HepG2 (cell line): Measurements from ENCODE around the gene MZF1. TPM values are rescaled to one million over a fixed set of nuclear protein-coding genes. Genes with fewer than 3 reads are reported as not detected.

ENCODE experiments used
- AGO1 ChIP-seq: fragments of 200-400 bp; formaldehyde crosslinking; IDR thresholded peaks from 2 replicates; pipeline ENCODE4 v1.6.1; 2017; ENCODE audit warnings: mild to moderate bottlenecking, low read depth, low read length, moderate library complexity; ENCODE audit not compliant: poor library complexity, severe bottlenecking
- ARNT ChIP-seq: fragments of 450-650 bp; IDR thresholded peaks from 2 replicates; pipeline ENCODE4 v1.6.1; 2017
- ATF1 ChIP-seq: IDR thresholded peaks from 2 replicates; pipeline ENCODE4 v1.6.1; 2016; ENCODE audit warnings: mild to moderate bottlenecking, control low read depth
- FOSL1 ChIP-seq: sonication (generic); formaldehyde crosslinking; IDR thresholded peaks from 2 replicates; pipeline ENCODE4 v1.9.0; 2021; ENCODE audit warnings: missing genetic modification reagents, borderline replicate concordance
- HNRNPK ChIP-seq: fragments of 200-400 bp; formaldehyde crosslinking; IDR thresholded peaks from 2 replicates; pipeline ENCODE4 v1.6.1; 2018; ENCODE audit warnings: low read length, low read depth, moderate library complexity, mild to moderate bottlenecking; ENCODE audit not compliant: poor library complexity, severe bottlenecking
- MATR3 ChIP-seq: sonication (generic); formaldehyde crosslinking; IDR thresholded peaks from 2 replicates; pipeline ENCODE4 v1.4.0; 2020; ENCODE audit warnings: missing genetic modification reagents
- MAZ ChIP-seq, 2 experiments: sonication (generic) in 1 of 2; formaldehyde crosslinking in 1 of 2; IDR thresholded peaks; 2 replicates each; pipeline versions ENCODE4 v1.5.0 to v1.6.1; 2012 to 2020; ENCODE audit warnings: low read depth in 2 of 2, mild to moderate bottlenecking in 2 of 2, borderline replicate concordance in 1 of 2, improper control_type of control experiment in 1 of 2, low read length in 1 of 2, missing genetic modification reagents in 1 of 2, moderate library complexity in 1 of 2
- MED13 ChIP-seq: sonication (generic); formaldehyde crosslinking; IDR thresholded peaks from 2 replicates; pipeline ENCODE4 v1.5.0; 2020; ENCODE audit warnings: missing genetic modification reagents
- NFE2L2 ChIP-seq: fragments of 150-350 bp; IDR thresholded peaks from 2 replicates; pipeline ENCODE4 v1.6.1; 2014; ENCODE audit warnings: low read length
- NR3C1 ChIP-seq: sonication (generic); formaldehyde crosslinking; IDR thresholded peaks from 2 replicates; pipeline ENCODE4 v1.4.0; 2020; ENCODE audit warnings: missing genetic modification reagents
- PCBP1 ChIP-seq: fragments of 200-400 bp; formaldehyde crosslinking; IDR thresholded peaks from 2 replicates; pipeline ENCODE4 v1.6.1; 2017; ENCODE audit warnings: mild to moderate bottlenecking, low read depth, low read length, borderline replicate concordance
- SETDB1 ChIP-seq: sonication (generic); formaldehyde crosslinking; IDR thresholded peaks from 2 replicates; pipeline ENCODE4 v1.5.1; 2020; ENCODE audit warnings: missing genetic modification reagents, mild to moderate bottlenecking, borderline replicate concordance
- SIN3A ChIP-seq: IDR thresholded peaks from 2 replicates; pipeline ENCODE4 v1.6.1; 2011; ENCODE audit warnings: low read depth, mild to moderate bottlenecking, control low read depth, low read length, borderline replicate concordance
- SNRNP70 ChIP-seq: fragments of 200-400 bp; formaldehyde crosslinking; IDR thresholded peaks from 2 replicates; pipeline ENCODE4 v1.6.1; 2017; ENCODE audit warnings: mild to moderate bottlenecking, low read depth, low read length, moderate library complexity
- SRY ChIP-seq: sonication (generic); formaldehyde crosslinking; IDR thresholded peaks from 2 replicates; pipeline ENCODE4 v1.8.0; 2022; ENCODE audit warnings: mild to moderate bottlenecking, missing genetic modification reagents
- TAF1 ChIP-seq: sonication (generic); formaldehyde crosslinking; IDR thresholded peaks from 2 replicates; pipeline ENCODE4 v1.4.0; 2020; ENCODE audit warnings: missing genetic modification reagents
- ZBTB7A ChIP-seq: sonication (generic); formaldehyde crosslinking; IDR thresholded peaks from 2 replicates; pipeline ENCODE4 v1.8.0; 2022; ENCODE audit warnings: mild to moderate bottlenecking, missing genetic modification reagents
- ZNF556 ChIP-seq: sonication (generic); formaldehyde crosslinking; IDR thresholded peaks from 2 replicates; pipeline ENCODE4 v1.4.0; 2020; ENCODE audit warnings: mild to moderate bottlenecking, missing genetic modification reagents, borderline replicate concordance
- ZNF777 ChIP-seq: sonication (generic); formaldehyde crosslinking; IDR thresholded peaks from 2 replicates; pipeline ENCODE4 v1.4.0; 2020; ENCODE audit warnings: missing genetic modification reagents
- polyA plus RNA-seq, 8 experiments: library from polyadenylated mRNA; depleted of rRNA in 3 of 8; stranded (reverse) in 7 of 8; unstranded in 1 of 8; fragments of >200 nt; fragmentation: Illumina TruSeq in 4 of 8; extraction: Trizol in 4 of 8; gene quantifications; 2 replicates each; pipeline versions ENCODE4 v1.2.1 to v1.2.3, GENCODE V29; 2011 to 2016; ENCODE audit warnings: low read depth in 4 of 8, missing spikeins in 1 of 8, mixed read lengths in 1 of 8; ENCODE audit not compliant: insufficient read depth in 1 of 8
- total RNA-seq, 5 experiments: library from RNA; depleted of rRNA; stranded (reverse); fragments of >200 nt; fragmentation: Illumina TruSeq; extraction: Trizol; gene quantifications; 2 replicates each; pipeline ENCODE4 v1.2.3, GENCODE V29; 2016; ENCODE audit warnings: low read depth in 1 of 5
- TF ChIP-seq, protein P1 (sequence below): sonication (generic); formaldehyde crosslinking; IDR thresholded peaks from 2 replicates; pipeline ENCODE4 v1.5.1; 2020; ENCODE audit warnings: mild to moderate bottlenecking, missing genetic modification reagents, borderline replicate concordance
- TF ChIP-seq, protein P2 (sequence below): sonication (generic); formaldehyde crosslinking; IDR thresholded peaks from 2 replicates; pipeline ENCODE4 v1.4.0; 2020; ENCODE audit warnings: mild to moderate bottlenecking, missing genetic modification reagents
- TF ChIP-seq, protein P3 (sequence below): conservative IDR thresholded peaks from 2 replicates; pipeline ENCODE4 v1.6.1; 2018; ENCODE audit warnings: missing genetic modification reagents

The MZF1 gene
- total and polyA plus RNA-seq, 2 of the 13 experiments (the other 11 are each of a cell fraction or from before 2014, with no cell fraction given) = 3.1 to 8.1 TPM

DNA sequence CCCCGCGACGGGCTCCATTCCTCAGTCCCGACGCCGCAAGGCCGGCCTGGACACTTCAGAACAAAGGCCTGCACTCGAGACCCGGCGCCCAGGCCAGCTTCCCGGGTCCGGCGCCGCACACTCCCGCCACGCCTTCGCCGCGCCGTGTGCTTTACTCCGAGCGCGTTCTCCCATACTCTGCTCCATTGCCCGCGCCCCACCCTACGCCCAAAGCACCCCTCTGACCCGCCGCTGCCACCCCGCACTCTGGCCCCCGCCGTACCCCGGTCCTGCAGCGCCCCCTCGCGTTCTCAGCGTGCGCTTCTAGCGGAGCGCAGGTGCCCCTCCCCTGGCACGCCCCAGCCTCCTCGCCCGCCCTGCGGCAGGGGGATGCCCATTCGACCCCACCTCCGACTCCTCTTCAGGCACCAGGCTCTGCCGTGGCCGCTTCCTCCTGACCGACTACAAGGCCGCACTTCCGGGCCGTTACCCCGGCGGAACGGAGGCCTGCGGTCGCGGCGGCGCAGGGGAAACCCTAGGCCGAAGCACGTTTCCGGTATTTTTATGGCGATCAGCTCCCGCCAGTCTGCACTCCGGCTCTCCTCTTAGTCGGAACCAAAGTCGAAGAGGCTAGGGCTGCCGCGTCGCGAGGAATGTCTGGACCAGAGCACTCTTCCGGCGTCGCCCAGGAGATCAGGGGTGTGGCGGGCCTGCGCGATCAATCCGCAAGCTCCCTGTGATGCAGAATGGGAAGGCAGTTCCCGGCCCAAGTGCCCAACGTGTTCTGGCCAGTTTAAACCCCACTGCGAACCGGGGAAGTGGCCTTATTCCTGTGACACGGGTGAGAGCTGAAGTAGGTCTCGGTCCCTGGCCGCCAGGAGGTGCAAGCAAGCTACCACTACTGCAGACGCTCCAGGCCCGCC, 53.5 kb downstream of the MZF1 start, which contains the start of gene ZBTB45 (continued):
- TF ChIP-seq HNRNPK (peak; percentile 91), ATF1 (peak; percentile 76), PCBP1 (peak; percentile 93), SIN3A (peak; percentile 92; the same call in 1 of the 2 replicates), ZNF777 (CRISPR knock-in tag) (peak; percentile 80), MATR3 (CRISPR knock-in tag) (no peak), ZBTB7A (CRISPR knock-in tag) (peak; percentile 97; the same call in 1 of the 2 replicates), FOSL1 (CRISPR knock-in tag) (0 out of 2 replicates have a peak, but pooled peaks have one; percentile 26), MED13 (peak; percentile 7), SNRNP70 (no peak), NR3C1 (CRISPR knock-in tag) (no peak), ARNT (no peak), SRY (CRISPR knock-in tag) (peak; percentile 94), TAF1 (CRISPR knock-in tag) (peak; percentile 94), SETDB1 (CRISPR knock-in tag) (no peak), ZNF556 (CRISPR knock-in tag) (peak; percentile 90), NFE2L2 (no peak), AGO1 (peak; percentile 91), MAZ (IDR thresholded peaks at IDR 0.05; ENCODE audit: borderline replicate concordance, low read depth, low read length) (peak; percentile 92; the same call in 1 of the 2 replicates), MAZ (CRISPR knock-in tag; IDR thresholded peaks at IDR 0.05; ENCODE audit: low read depth) (peak; percentile 99)
- TF ChIP-seq, protein P1, sequence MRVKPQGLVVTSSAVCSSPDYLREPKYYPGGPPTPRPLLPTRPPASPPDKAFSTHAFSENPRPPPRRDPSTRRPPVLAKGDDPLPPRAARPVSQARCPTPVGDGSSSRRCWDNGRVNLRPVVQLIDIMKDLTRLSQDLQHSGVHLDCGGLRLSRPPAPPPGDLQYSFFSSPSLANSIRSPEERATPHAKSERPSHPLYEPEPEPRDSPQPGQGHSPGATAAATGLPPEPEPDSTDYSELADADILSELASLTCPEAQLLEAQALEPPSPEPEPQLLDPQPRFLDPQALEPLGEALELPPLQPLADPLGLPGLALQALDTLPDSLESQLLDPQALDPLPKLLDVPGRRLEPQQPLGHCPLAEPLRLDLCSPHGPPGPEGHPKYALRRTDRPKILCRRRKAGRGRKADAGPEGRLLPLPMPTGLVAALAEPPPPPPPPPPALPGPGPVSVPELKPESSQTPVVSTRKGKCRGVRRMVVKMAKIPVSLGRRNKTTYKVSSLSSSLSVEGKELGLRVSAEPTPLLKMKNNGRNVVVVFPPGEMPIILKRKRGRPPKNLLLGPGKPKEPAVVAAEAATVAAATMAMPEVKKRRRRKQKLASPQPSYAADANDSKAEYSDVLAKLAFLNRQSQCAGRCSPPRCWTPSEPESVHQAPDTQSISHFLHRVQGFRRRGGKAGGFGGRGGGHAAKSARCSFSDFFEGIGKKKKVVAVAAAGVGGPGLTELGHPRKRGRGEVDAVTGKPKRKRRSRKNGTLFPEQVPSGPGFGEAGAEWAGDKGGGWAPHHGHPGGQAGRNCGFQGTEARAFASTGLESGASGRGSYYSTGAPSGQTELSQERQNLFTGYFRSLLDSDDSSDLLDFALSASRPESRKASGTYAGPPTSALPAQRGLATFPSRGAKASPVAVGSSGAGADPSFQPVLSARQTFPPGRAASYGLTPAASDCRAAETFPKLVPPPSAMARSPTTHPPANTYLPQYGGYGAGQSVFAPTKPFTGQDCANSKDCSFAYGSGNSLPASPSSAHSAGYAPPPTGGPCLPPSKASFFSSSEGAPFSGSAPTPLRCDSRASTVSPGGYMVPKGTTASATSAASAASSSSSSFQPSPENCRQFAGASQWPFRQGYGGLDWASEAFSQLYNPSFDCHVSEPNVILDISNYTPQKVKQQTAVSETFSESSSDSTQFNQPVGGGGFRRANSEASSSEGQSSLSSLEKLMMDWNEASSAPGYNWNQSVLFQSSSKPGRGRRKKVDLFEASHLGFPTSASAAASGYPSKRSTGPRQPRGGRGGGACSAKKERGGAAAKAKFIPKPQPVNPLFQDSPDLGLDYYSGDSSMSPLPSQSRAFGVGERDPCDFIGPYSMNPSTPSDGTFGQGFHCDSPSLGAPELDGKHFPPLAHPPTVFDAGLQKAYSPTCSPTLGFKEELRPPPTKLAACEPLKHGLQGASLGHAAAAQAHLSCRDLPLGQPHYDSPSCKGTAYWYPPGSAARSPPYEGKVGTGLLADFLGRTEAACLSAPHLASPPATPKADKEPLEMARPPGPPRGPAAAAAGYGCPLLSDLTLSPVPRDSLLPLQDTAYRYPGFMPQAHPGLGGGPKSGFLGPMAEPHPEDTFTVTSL (CRISPR knock-in tag) = 0 out of 2 replicates have a peak, but pooled peaks have one; percentile 55
- TF ChIP-seq, protein P2, sequence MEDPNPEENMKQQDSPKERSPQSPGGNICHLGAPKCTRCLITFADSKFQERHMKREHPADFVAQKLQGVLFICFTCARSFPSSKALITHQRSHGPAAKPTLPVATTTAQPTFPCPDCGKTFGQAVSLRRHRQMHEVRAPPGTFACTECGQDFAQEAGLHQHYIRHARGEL (CRISPR knock-in tag) = no peak; the same call in 1 of the 2 replicates
- TF ChIP-seq, protein P3, sequence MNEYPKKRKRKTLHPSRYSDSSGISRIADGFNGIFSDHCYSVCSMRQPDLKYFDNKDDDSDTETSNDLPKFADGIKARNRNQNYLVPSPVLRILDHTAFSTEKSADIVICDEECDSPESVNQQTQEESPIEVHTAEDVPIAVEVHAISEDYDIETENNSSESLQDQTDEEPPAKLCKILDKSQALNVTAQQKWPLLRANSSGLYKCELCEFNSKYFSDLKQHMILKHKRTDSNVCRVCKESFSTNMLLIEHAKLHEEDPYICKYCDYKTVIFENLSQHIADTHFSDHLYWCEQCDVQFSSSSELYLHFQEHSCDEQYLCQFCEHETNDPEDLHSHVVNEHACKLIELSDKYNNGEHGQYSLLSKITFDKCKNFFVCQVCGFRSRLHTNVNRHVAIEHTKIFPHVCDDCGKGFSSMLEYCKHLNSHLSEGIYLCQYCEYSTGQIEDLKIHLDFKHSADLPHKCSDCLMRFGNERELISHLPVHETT (CRISPR knock-in tag) = peak; percentile 99
